GM19351 (cell line): ENCODE data around the gene HIVEP3.
A peak's percentile ranks its signal among the peaks of the same experiment; 100 is the strongest.
"Not testable (repeated sequence)": the region's sequence is repeated elsewhere in the genome, so short reads cannot be mapped to it uniquely, and the experiment has no call there.

Experiments used
- ATAC-seq: cut with Tn5 transposase; IDR thresholded peaks from one replicate; pipeline ENCODE4 v1.9.1; 2021; ENCODE audit warnings: mild to moderate bottlenecking, moderate library complexity; ENCODE audit not compliant: unreplicated experiment

Gene HIVEP3

DNA sequence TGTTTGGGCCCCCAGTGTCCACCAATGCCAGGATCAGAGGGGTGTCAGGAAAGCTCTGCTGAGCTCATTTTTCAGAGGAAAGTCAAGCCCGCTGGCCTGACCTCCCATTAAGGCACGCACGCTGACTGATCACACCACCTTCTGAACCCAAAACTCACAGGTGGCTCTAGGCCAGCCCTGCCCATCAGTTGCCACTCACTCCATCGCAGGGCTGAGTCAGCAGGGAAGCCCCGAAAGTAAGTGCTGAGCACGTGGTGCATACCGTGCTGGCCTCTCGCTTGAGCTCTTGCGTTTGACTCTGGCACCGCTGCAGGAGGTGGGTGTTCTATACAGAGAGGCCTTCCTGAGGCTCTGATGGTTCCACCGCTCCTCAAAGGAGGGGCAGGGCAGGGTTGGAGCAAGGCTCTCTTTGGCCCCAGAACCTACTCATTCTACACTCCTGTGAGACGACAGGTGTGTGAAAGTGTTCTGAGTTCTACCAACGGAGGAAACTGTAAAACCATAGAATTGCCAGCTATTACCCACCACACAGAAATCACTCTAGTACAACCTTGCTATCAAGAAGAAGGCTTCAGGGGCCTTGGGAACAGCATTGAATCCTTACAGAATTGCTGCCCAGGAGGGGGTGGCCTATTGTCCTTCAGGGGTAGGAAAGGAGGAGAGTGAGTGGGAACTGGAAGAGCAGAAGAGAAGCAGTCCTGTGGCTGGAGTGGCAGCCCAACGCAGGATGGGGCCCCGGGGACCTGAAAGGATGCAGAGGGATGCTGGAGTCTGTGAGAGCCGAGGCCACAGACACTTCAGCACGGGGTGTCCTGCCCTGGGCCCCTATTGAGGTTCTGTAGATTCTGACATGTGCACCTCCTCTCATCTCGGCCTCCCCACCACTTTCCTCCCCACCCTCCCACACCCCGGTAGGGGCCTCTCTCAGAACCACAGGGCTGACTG lies 219.5 kb downstream of the HIVEP3 start:
- ATAC-seq: peak; percentile 88

DNA sequence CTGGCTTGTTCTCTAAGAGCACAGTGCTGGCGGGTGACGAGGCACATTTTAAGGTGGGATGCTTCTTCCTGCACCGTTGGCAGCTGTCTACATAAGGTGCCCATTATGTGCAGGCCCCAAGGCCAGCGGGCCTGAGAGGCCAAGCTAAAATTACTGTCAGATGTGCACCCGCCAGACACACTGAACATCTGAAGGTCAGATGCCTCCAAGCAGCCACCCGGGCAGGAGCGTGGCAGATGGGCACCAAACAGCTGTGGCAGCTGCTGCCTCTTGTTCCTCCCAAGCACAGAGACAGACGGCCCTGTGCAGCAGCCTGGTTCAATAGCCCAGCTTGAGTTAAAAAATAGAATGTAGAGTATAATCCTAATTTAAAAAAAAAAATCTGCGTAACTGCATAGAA lies 222.3 kb downstream of the HIVEP3 start:
- no peak for ATAC-seq

DNA sequence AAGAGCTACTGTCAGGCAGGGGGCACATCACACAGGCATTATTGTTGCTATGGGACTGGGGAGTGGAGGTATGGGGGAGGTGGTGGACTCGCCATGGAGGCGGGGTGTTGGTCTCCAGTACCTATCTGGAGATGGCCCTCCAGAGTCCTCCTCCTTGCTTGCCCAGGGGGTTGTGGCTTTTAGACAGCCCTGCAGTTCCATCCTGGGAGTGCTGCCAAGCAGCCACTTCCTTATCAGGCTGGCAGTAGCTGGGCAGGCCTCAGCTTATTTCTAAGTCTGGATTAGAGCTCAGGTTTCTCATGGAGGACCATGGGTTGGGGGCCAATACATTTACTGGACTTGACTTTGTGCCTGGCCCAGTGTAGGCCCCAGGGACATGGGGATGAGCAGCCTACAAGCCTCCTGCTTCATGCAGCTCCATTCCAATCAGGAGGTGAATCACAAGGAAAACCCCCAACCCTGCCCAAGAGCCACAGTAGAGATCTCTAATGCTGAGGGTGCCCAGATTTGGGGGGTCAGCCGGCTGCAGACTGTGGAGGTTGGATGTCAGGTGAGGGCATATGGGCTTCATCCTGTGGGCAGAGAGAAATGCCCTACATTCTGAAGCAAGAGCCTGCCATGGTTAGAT lies 223.5 kb downstream of the HIVEP3 start:
- ATAC-seq: no peak

DNA sequence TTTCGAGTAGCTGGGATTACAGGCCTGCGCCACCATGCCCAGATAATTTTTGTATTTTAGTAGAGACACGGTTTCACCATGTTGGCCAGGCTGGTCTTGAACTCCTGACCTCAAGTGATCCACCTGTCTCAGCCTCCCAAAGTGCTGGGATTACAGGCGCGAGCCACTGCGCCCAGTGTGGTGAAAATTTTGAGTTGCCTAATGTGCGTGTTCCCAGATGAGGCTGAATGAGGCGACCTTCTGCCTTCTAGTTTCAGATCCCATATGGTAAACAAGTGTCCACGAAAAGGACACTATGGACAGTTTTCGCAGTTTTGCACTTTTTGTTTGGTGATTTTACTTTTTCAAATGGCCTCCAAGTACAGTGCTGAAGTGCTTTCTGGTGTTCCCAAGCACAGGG lies 226.8 kb downstream of the HIVEP3 start:
- ATAC-seq: not testable (repeated sequence)

DNA sequence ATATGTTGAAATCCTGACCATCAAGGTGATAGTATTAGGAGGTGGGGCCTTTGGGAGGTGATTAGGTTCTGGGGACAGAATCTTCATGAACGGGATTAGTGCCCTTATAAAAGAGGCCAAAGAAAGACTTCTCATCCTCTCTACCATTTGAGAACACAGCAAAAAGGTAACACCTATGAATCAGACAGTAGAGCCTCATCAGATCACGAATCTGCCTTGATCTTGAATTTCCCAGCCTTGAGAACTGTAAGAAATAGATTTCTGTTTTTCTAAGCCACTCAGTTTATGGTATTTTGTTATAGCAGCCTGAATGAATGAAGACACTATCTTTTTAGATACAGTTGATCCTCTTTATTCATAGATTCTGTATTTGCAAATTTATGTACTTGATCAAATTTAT lies 227.3 kb downstream of the HIVEP3 start:
- no peak for ATAC-seq

DNA sequence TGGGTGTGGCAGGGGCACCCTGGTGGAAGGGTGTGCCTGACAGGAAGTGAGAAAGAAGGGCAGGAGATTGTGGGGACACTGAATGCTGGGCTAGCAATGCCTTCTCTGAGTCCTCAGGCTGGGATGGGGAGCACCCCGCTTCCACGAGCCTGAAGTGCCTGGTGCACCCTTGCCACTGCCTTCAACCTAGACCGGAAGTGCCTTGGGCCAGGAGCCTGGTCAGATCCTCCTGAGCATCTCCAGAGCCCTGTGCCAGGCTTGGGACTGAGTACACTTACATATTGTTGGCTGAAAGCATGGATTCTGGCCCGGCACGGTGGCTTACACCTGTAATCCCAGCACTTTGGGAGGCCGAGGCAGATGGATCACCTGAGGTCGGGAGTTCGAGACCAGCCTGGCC lies 228.4 kb downstream of the HIVEP3 start:
- ATAC-seq: no peak

DNA sequence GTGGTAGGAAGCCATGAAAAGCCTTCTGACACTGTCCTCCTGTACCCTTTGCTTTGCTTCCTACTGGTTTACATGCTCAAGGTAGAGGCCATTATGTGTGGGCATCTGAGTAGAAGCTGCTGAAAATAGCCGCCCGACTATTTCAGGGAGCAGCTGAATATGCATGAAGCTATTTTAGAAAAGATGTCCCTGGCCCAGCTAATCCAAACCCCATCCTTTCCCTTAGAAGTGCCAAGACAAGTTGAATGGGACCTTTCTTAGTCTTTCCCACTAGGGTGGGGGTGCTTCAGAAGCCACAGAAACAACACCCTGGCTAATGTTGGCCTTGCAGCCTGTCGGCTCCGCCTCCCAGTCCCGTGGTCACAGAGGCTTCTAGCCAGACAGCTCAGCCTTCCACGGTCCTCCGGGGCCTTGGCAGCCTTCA lies 229.2 kb downstream of the HIVEP3 start:
- ATAC-seq: no peak

DNA sequence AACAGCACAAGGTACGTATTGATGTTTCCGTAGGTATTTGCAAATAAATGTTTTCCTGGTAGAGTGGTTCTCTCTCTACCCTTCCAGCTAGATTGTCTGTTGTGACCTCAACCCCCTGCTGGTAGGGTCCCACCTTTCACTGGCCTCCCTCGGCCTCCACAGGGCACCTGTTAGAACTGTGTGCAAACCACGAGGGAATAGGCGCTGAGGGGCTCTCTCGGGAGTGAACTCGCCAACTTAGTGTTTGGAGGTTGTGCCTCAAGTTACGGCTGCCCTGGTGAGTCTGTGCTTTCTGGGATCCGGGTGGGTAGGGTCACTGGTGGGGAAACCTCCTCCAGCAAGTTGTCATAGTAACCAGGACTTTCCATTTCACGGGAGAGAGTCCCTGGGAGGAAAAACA lies 229.6 kb downstream of the HIVEP3 start:
- ATAC-seq: no peak

DNA sequence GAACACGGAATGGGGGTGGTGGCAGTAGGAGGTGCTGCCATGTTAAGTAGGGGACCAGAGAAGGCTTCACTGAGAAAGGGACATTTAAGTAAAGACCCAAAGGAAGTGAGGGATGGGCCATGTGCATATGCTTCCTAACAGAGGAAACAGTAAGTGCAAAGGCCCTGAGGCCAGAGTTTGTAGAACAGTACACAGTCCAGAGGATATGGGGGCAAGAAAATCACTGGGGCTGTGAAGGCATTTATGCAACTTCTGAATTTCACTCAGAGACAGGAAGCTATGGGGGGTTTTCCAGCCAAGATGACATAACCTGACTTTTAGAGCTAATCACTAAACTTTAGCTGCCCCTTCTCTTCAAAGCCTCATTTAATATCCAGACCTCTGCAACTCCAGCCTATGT lies 231.7 kb downstream of the HIVEP3 start:
- ATAC-seq: no peak

- no peak for ATAC-seq
Measured at GRCh38 chr1:41683681-41684500, 234.8 kb downstream of the HIVEP3 start.

DNA sequence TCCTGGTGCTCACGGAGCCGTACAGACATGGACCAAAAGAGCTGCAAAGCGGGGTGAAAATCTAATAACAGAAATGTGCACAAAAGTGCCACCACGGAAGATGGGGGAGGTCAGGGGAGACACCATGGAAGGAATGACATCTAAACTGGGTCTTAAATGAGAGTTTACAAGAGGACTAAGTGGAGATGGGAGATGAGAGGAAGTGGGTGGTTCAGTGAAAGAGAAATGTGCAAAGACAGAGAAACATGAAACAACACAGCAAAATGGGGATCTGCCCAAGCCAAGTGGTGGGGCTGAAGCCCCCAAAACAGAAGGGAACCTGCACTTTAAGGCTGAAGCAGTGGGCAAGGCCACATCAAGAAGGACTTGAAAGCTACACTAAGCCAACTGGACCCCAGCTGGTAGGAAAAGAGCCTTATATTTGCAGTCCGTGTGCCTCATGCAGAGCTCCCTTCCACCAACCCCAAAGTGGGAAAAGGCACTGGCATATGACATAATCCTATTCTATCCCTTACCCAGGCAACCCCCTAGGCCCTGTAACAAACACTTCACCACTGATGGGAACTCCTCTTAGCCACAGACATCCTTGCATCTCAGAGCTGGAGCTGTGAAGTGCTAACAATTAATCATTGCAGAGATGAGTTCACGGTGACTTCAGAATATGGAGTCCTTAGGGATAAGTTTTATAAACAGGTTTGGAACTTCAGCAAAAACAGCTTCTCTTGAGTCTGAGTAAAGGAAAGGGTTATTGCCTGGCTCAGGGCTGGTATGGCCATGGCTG lies 235.7 kb downstream of the HIVEP3 start:
- ATAC-seq: no peak

DNA sequence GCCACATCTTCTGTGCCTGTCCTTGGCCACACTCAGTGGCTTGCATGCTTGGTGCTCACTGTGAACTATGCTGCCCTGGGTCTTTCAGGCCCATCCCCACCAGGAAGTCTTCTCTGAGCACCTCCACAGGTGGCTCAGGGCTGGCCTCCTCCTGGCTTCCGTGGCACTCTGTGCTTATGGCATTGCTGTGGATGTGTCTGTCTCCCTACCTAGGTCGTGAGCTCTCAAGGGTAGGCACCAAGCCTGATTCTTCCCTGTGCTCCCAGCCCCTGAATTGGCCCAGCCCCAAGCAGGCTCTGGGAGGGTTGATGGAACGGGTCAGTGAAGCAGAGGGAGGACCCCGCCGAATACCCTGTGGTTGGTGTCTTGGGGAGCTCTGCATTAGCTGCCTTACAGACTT lies 236.6 kb downstream of the HIVEP3 start:
- no peak for ATAC-seq

DNA sequence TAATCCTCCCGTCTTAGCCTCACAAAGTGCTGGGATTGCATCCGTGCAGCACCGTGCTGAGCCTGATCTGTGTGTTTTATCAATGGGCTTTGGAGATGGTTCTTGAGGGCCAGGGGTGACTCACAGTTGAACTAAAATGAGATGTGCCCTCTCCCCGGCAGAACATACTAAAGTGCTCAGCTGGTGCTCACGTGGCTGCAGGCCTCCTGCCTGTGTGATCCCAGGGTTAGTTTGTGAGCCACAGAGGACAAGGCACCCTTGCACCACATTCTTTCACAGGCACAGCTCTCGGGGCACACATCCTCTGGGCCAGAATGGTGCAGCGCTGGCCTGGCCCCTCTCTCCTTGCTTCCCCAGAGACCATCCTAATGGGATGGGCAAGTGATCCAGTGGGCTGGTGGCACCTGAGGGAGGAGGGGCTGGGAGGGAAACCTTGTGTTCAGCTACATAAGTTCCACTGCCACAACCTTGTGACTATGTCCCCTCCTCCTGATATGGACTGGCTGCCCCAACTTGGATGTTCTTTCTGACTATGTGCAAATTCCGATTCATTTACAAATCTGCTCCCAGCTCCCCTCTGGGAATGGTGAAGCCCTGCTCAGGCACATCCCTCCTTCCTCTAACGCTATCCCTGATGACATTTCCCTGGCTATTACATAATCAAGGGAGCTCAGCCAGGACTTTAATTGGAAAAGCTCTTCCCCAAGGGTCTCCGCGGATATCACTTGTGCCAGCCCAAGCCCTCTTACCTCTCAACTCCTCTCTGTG lies 237.2 kb downstream of the HIVEP3 start:
- ATAC-seq: no peak

GRCh38 chr1:41679994-41680393 lies 238.7 kb downstream of the HIVEP3 start:
- ATAC-seq: no peak

DNA sequence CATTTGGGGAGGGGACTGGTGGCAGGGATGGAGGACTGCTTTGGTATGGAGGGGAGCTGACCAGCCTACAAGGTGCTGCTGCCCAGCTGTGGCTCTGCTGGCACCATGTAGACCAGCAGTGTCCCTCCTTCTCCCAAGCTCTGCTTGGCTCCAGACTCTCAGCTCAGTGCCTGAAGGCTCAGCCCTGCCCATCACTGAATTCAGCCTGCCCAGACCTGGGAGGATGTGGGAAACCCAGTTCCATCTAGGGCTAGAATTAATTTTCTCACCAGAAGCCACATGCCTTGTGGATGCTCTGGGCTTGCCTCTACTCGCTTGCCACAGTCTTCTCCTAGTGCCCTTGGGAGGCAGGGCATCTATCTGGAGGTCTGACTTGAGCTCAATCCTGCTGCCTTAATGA lies 239.2 kb downstream of the HIVEP3 start:
- ATAC-seq: no peak

DNA sequence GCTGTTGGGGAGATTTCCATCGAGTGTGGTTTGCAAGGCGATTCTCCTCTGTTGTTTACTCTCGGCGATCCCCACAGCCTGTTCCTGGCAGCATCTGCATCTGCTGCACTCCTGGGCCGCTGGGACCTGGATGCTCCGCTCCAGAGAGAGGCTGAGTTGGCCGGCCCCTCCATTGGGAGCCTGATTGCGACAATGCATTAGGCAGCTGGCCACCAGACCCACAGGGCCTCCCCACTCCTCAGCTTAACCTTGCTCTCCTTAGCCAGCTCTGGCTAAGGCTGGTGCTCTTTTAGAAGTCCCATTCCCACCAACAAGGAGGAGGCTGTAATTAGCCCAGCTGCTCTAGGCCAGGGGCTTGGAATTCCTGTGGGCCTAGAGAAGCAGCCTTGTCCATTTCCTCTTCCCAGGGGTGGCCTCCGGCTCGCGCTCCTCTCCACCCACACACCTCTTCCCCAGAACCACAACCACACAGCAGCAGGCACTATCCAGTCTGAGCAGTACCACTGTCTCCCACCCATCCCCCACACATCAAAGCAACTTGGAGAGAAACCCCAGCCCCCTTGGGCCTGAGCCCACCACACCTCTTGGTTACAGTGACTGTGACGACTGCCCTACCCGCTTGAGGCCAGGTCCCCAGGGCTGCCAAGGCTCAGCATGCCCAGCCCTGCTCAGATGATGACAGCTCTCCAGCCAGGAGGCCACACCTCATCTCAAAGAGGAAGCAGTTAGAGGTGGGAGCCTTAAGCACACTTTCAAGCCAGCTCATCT lies 240.4 kb downstream of the HIVEP3 start:
- peak; percentile 81 for ATAC-seq

DNA sequence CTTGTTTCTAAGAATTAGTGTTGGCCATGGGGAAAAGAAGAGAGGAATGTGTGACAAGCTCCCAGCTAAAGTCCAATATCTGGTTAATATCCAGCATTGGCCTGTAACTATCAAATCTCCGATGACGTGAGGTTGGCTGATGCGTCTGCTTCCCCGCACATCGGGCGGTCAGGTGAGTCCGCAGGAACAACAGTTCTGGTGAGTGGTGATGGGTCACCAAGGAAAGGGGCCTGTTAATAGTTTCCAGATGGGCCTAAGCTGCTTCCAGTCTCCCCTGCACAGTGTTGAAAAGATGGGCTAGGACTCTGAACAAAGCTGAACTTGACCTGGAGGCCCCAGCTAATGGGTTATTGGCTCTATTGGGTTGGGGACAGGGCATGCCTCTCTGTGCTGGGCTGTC lies 241.1 kb downstream of the HIVEP3 start:
- no peak for ATAC-seq

- no peak for ATAC-seq
Measured at GRCh38 chr1:41675401-41675800, 243.3 kb downstream of the HIVEP3 start.

DNA sequence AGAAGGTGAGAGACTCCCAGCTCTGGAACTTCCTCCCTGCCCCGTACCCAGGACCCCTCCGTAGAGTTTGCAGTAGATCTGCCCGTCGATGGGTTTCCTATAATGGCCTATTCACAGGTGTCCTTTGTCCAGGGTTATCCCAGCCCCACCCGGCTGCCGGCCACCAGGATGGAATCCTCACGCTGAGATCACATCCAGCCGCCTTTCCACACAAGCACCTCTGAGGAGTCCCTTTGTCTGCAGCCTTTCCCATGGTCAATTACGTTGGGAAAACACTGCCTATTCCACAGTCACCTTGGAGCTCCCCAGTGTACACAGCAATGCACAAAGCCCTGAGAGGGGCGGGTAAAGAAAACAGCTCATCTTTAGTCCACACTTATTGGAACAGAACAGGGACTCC lies 244.2 kb downstream of the HIVEP3 start:
- ATAC-seq: no peak
